HG03378 (cell line): ENCODE results near the gene C16orf46.

ENCODE experiments used
- ATAC-seq: cut with Tn5 transposase; IDR thresholded peaks from one replicate; pipeline ENCODE4 v1.9.1; 2021; ENCODE audit warnings: mild to moderate bottlenecking, moderate library complexity; ENCODE audit not compliant: unreplicated experiment

C16orf46 gene

GRCh38 chr16:81076566-81077075, 417 bp downstream of the C16orf46 start:
- ATAC-seq: peak; percentile 77

DNA sequence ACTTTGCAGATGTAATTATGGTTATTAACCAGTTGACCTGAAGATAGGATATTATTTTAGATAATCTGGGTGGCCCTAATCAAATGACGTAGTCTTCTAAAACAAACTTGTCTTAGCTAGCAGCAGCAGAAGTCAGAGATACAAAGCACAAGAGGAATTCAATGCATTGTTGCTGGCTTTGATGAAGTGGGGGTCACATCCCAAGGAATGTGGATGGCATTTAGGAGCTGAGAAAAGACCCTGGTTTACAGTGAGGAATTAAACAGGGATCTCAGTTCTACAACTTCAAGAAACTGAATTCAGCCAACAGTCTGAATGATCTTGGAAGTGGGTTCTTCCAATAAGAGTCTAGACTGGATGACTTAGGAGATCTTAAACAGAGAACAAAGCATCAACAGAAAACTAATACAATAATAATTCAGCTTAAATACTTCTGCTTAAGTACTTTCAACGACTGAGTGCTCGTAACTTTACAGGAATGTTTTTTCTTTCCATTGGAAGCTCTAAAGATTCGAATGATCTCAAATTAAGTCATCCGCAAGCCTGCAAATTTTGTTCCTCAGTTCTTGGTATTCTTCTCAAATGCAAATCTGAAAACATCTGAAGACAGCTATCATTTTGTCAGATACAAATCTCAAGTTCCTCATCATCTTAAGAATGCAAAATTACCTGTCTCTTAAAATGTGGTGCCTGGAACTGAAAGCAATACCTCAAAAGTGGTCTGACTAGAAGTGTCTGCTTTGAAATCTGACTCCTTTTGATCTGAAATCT, 3.3 kb downstream of the C16orf46 start:
- no peak for ATAC-seq

GRCh38 chr16:81071805-81072204, 5.2 kb downstream of the C16orf46 start:
- no peak for ATAC-seq

- ATAC-seq: no peak
Measured at GRCh38 chr16:81070979-81071378, 6.1 kb downstream of the C16orf46 start.

DNA sequence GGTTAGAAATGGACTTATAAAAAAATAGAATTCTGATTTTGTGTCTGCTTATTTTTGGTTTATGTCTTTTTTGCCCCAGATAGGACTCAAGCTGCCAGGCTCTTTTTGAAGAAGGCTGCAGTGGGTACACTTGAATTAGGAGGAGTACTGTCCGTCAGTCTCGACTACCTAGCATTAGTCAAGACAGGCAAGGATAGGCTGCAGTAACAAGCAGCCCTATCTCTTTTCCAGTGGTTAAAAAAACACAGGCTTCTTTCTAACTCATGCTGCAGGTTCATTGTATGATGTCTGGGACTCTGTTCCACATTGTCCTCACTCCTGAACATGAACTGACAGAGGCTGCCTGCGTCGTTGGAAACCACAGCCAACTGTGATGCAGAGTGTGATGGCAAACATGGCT, 8.0 kb downstream of the C16orf46 start:
- no peak for ATAC-seq

DNA sequence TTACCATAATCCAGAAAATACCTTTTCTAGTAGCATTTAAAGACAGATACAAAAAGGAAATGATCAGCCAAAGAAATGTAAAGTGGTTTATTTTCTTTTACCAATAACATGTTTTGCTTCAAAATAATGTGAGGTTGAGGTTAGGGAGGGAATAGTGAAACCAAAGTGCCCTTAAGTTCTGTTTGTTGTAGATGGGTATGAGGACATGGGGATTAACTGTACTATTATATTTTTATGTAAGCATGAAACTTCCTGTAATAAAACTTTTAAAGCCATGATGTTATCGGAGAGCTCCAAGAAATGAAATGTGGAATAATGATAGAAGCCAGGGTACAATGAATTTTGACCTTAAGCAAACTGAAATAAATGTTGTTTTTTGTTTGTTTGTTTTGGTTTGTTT, 9.9 kb downstream of the C16orf46 start:
- ATAC-seq: no peak

DNA sequence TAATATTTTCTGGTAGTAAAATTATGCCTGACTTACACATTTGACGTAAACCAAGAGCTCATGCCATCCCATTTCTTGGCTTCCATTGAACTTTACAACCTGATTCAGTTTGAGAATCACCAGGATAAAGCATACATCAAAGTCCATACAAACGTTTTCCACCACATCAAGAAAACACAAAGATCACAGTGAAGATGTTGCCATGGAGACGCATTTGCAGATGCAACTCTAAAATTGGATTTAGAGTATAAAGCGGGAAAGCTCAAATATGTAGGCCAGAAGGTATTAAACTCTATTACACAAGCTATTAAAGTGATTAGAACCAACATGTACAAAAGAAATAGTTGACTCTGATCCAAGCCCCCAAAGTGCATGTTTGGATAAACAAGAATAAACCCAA, 10.4 kb downstream of the C16orf46 start:
- no peak for ATAC-seq

GRCh38 chr16:81061871-81062608, 15.0 kb downstream of the C16orf46 start:
- no peak for ATAC-seq

- no peak for ATAC-seq
Measured at GRCh38 chr16:81061307-81061640, 15.8 kb downstream of the C16orf46 start.

DNA sequence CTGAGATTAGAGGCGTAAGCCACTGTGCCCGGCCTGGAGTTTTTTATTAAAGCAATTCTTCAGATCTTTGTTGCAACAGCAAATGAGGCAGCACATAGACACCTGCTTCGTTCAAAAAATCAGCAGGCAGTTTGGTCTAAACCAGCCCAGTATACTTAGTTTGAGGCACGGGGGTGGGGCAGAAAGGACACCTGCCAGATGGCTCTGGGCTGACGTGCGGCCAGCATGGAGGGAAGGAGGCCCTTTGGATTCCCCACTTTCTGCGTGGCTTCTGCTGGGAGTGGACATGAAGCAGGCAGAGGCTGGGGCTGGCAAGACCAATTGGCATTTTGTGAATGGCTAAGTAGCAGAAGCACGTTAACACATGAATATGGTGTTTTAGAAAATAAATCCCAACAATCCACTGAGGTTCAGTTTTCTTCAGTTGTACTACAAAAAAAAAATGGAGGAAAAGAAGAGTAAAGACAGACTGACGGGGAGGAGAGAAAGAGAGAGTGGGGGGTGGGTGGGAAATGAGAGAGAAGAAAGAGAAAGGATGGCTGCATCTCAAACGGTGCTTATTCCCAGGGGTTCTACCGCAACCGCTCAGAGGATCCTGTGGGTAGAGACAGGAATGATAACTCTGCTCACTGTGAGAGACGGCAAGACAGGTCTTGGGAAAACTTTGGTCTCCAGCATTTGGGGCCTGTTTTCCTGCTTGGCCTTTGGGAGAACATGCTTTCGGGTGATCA, 16.3 kb downstream of the C16orf46 start:
- ATAC-seq: no peak

DNA sequence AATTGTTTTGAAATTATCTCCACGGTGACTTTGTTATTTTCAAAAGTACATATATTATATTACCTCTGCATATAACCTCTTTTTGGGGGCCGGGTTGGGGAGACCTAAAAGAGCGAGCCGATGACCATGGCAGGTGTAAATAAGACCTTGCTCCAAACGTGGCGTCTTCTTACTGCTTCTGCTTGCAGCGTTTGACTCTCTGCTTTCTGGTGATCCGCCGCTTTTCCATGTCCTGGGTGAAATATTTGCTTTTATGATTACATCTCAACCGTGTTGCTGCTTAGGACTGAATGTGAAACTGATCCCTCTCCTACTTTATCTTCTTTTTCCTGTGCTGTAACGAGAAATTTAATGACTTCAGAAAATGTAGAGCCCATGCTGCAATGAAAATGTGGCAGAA, 23.3 kb downstream of the C16orf46 start:
- ATAC-seq: no peak

DNA sequence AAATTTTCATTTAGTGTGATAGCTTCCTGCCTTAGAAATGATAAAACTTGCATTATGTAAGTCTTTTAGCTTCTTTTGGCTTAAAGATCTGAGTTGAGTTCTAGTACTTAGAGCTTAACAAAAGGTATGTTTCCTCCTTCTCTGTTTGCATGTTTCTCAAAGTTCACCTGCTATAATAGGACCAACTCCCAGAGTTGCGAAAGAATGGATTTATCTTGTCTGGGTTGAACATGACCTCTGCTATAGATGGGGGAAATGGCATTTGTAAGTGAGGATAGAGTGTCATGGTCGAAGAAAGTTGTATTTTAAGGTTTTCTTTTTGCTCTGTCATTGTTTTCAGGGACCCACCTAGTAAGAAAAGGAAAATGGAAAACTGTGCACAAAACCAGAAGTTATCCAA, 34.2 kb downstream of the C16orf46 start:
- no peak for ATAC-seq

GRCh38 chr16:81041696-81042095, 35.3 kb downstream of the C16orf46 start:
- ATAC-seq: no peak

DNA sequence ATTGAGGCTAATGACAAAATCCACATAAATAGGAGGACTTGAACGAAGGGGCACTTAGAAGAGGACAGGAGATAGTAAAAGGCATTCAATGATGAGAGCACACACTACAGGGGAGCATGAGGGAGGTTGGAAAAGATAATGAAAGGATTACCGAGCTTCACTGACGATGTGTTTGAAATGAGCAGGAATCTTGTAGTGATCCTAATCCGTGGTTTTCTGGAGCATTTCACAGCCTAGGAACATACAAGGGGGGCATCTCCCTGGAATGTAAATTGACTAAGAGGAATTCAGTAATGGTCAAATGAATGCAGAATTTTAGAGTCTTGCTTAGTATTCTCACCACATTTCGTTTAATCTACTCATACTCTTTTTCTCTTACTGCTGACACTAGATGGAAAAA, 36.2 kb downstream of the C16orf46 start:
- no peak for ATAC-seq

GRCh38 chr16:81040131-81040530, 36.9 kb downstream of the C16orf46 start:
- no peak for ATAC-seq

- no peak for ATAC-seq
Measured at GRCh38 chr16:81036751-81037350, 40.2 kb downstream of the C16orf46 start.

DNA sequence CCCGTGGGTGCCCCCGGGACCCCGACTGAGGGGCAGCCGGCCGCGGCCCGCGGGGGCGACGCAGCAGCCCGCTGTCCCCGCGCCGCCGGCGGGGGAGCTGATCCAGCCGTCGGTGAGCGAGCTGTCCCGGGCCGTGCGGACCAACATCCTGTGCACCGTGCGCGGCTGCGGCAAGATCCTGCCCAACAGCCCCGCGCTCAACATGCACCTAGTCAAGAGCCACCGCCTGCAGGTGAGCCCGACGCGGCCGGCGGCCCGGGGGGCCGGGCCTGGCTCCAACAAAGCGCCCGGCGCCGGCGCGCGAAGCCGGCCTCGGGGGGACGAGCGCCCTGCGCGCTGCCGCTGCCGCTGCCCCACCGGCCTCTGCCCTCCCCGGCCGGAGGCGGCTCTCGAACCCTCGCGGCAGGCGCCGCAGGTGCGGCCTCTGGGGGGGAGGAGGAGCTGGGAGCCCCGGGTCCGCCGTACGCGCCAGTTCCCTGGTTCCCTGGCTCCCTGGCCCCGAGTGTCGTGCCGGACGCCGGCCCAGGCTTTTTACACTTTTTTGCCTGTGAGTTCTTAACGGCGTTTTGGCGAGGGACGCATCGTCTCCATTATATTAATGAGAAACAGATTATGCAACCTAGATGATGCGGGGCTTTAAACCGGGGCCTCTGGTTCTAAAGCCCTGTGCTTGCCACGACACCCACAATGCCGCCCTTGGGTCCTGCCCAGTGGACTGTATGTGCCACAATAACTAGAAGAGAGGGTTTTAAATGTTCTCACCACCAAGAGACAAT, 40.9 kb downstream of the C16orf46 start:
- no peak for ATAC-seq

- ATAC-seq: no peak
Measured at GRCh38 chr16:81035398-81035974, 41.6 kb downstream of the C16orf46 start, which contains the start of gene ATMIN. Gene ATMIN (plus strand): TSS chr16:81035842. CDS start chr16:81035871, 29 bp downstream.

DNA sequence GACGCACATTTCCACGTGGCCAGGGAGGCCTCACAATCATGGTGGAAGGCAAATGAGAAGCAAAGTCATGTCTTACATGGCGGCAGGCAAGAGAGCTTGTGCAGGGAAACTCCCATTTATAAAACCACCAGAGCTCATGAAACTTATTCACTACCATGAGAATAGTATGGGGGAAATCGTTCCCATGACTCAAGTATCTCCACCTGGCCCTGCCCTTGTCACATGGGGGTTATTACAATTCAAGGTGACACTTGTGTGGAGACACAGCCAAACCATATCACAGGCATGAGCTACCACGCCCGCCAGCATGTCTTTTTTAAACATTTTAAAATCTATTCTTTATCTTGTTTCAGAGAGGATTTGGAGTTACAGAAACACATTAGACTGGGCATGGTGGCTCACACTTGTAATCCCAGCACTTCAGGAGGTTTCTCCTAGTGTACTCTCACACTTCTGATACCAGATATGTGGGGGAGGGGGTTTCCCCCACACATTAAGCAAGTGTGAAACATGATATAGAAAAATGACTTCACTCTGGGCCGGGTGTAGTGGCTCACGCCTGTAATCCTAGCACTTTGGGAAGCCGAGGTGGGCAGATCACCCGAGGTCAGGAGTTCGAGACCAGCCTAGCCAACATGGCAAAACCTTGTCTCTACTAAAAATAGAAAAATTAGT, 47.0 kb downstream of the C16orf46 start:
- no peak for ATAC-seq
